ENCODE data around the gene SLC22A17.

- TF ChIP-seq CTCF (IDR thresholded peaks at IDR 0.05), result no peak
- TF ChIP-seq POLR2A (IDR thresholded peaks at IDR 0.05), result no peak
Observed at GRCh38 chr14:23381871-23382270, 29.2 kb upstream of the SLC22A17 start.

Data from lower leg skin (tissue), 3 donors.